Spleen (tissue), 7 donors: ENCODE results near the gene GLYATL1.

Source experiments
- CTCF ChIP-seq, 11 experiments: fragments of 200-600 bp in 7 of 11; fragments of 450-650 bp in 4 of 11; sonication (generic) in 4 of 11; IDR thresholded peaks in 8 of 11; conservative IDR thresholded peaks in 3 of 11; 1 replicate in 7 of 11; 2 replicates in 4 of 11; pipeline versions ENCODE4 v1.4.0 to v1.8.0; 2016 to 2021; ENCODE audit warnings: antibody characterized with exemption in 11 of 11, inconsistent platforms in 4 of 11, mild to moderate bottlenecking in 1 of 11
- POLR2A ChIP-seq, 3 donors: fragments of 450-650 bp; IDR thresholded peaks; one replicate each; pipeline ENCODE4 v1.5.1; 2017; ENCODE audit warnings: antibody characterized with exemption in 3 of 3, mild to moderate bottlenecking in 1 of 3
- POLR2AphosphoS5 ChIP-seq, 3 donors: sonication (generic); formaldehyde crosslinking; IDR thresholded peaks; one replicate each; pipeline ENCODE4 v1.5.1; 2017; ENCODE audit warnings: antibody characterized with exemption in 3 of 3
- donor health status: DM: no; HTN: no; CAD: no; lungs with moderate emphysema.
- donor health status: DM: no; HTN: no; CAD: no.
- donor health status: DM: no; HTN: no; CAD: no.

DNA sequence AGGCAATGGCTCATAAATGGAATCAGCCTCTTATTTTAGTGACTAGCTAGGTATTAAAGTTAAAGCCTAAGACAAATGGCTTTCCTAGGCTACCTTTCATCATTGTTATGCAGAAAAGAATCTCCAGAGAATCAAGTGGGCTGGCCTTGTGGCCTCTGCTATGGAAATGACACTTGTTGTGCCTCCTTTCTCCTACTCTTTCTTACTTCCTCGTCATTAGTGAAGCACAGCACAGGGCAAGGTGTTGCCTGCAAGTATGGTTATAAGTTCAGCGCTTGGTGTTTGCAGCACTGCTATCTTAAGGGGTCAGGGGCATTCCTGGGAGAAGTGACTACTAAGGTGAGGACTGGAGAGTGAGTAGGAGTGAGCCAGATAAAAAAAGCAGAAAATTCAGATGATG lies 45.4 kb upstream of the GLYATL1 start:
- TF ChIP-seq CTCF (IDR thresholded peaks at IDR 0.05 in 8 of 11, conservative IDR thresholded peaks at IDR 0.05 in 3 of 11) (no peak), POLR2A (IDR thresholded peaks at IDR 0.05) (no peak), POLR2AphosphoS5 (IDR thresholded peaks at IDR 0.05) (no peak)
